Activated naive CD4-positive, alpha-beta T cell treated with anti-CD3 and anti-CD28 coated beads, Interleukin-2, amount 50 U/mL, for 72 hours (primary cell): Measurements from ENCODE around the gene SLC24A4. TPM values are rescaled to one million over a fixed set of nuclear protein-coding genes. Genes with fewer than 3 reads are reported as not detected.

ENCODE experiments used
- ATAC-seq, 2 donors: fragments of 150-1000 bp; cut with Tn5 transposase; 2 replicates each; pipeline ENCODE4 v1.10.0; 2021; ENCODE audit warnings: mild to moderate bottlenecking in 2 of 2, moderate library complexity in 2 of 2
- DNase-seq, 2 donors: peaks; one replicate each; pipeline ENCODE4 v3.0.0; 2021 to 2022; ENCODE audit warnings: low spot score in 2 of 2
- H3K27ac Mint-ChIP-seq, 2 donors: one replicate each; pipeline ENCODE4 v1.8.0; 2022; ENCODE audit warnings: mild to moderate bottlenecking in 2 of 2, mixed read lengths in 2 of 2
- H3K36me3 Mint-ChIP-seq, 2 donors: one replicate each; pipeline ENCODE4 v1.8.0; 2022; ENCODE audit warnings: mixed read lengths in 2 of 2
- H3K9me3 Mint-ChIP-seq, 2 donors: one replicate each; pipeline ENCODE4 v1.8.0; 2022; ENCODE audit warnings: mixed read lengths in 2 of 2
- total RNA-seq, 2 donors: library from RNA; stranded (reverse); gene quantifications; one replicate each; pipeline ENCODE4 v1.2.3, GENCODE V29; 2022

Gene SLC24A4
- total RNA-seq, 2 donors from 2014 or later: not detected

GRCh38 chr14:92407410-92407809 lies 84.4 kb downstream of the SLC24A4 start:
- no peak for DNase-seq
- Mint-ChIP-seq H3K27ac (no peak overlapping the region), H3K9me3 (peaks cover 2 to 14% of the 10 kb centered on the region in 2 donors), H3K36me3 (no peaks in the 10 kb centered on the region)
- no peak for ATAC-seq

DNA sequence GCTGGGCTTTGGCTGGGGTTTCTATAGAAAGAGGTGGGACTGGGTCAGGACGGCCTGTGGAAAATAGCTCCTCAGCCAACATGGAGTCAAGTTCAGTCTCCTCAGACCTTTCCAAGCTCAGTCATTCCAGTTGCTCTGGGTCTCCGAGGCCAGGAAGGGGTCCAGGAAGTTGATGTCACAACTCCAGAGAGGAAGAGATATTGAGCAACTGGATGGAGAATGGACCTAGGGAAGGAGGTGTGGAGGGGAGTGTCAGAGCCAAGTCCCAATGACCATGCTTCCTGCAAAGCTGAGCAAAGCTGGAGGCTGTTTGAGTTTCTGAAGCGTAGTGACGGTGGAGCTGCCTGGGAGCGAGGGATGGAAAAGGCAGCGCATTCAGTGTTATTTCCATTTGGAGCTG lies 86.1 kb downstream of the SLC24A4 start:
- DNase-seq (no peak), ATAC-seq (no peak)
- peaks cover 0 to 13% of the 10 kb centered on the region in 2 donors for H3K9me3 Mint-ChIP-seq
- no peaks in the 10 kb centered on the region for H3K36me3 Mint-ChIP-seq
- H3K27ac Mint-ChIP-seq: no peak overlapping the region

DNA sequence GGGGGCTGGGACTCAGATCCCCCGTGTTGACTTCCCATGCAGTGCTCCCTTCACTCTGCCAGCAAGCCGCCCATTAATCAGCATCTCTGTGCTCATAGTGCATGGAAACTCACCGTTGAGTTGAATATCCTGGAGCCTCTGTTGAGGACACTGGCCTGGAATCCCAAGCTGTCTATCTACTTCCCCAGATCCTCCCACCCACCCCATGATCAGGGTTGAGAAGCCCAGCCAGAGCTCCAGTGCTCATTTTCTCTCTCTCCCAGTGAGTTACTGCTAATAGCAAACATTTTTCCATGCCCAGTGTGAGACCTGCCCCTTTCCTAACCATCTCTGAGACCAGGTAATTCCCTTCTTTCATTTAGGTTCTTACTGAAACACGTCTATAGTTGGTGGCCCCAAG lies 88.2 kb downstream of the SLC24A4 start:
- peaks cover 0 to 9% of the 10 kb centered on the region in 2 donors for H3K9me3 Mint-ChIP-seq
- ATAC-seq: no peak

GRCh38 chr14:92411941-92412340 lies 89.0 kb downstream of the SLC24A4 start:
- no peak for ATAC-seq
- peaks cover 0 to 6% of the 10 kb centered on the region in 2 donors for H3K9me3 Mint-ChIP-seq
- DNase-seq: no peak
- no peaks in the 10 kb centered on the region for H3K36me3 Mint-ChIP-seq
- H3K27ac Mint-ChIP-seq: no peak overlapping the region

More for the DNA sequence above, 88.2 kb downstream of the SLC24A4 start:
- DNase-seq: no peak
- Mint-ChIP-seq H3K27ac (no peak overlapping the region), H3K36me3 (no peaks in the 10 kb centered on the region)

DNA sequence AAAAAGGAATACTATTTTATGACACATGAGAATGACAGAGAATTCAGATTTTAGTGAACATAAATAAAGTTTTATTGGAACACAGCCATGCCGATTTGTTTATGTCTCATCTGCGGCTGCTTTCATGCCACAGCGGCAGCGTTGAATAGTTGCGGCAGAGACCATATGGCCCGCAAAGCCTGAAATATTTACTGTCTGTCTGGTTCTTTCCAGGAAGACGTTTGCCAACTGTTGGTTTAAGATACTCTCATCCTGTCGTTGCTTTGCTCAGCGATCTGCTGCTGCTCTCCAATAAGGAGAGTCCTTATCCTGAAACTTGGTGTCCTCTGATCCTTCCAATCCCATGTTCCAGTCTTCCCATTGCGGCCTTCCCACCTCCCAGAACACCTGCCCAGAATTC lies 89.9 kb downstream of the SLC24A4 start:
- H3K9me3 Mint-ChIP-seq: no peaks in the 10 kb centered on the region
- DNase-seq (no peak), ATAC-seq (no peak)
- H3K36me3 Mint-ChIP-seq: no peaks in the 10 kb centered on the region
- no peak overlapping the region for H3K27ac Mint-ChIP-seq

GRCh38 chr14:92413379-92413778 lies 90.4 kb downstream of the SLC24A4 start:
- Mint-ChIP-seq H3K36me3 (no peaks in the 10 kb centered on the region), H3K9me3 (no peaks in the 10 kb centered on the region), H3K27ac (no peak overlapping the region)
- ATAC-seq (no peak), DNase-seq (no peak)

GRCh38 chr14:92414690-92415445 lies 91.9 kb downstream of the SLC24A4 start:
- no peak for ATAC-seq
- H3K9me3 Mint-ChIP-seq: no peaks in the 10 kb centered on the region
- peaks cover 0 to 7% of the 10 kb centered on the region in 2 donors for H3K36me3 Mint-ChIP-seq
- no peak for DNase-seq
- no peak overlapping the region for H3K27ac Mint-ChIP-seq

- Mint-ChIP-seq H3K36me3 (peaks cover 0 to 7% of the 10 kb centered on the region in 2 donors), H3K9me3 (no peaks in the 10 kb centered on the region), H3K27ac (no peak overlapping the region)
- DNase-seq (no peak), ATAC-seq (no peak)
These were observed 93.0 kb downstream of the SLC24A4 start for GRCh38 chr14:92415969-92416368.

- Mint-ChIP-seq H3K27ac (no peak overlapping the region), H3K36me3 (peaks cover 0 to 7% of the 10 kb centered on the region in 2 donors), H3K9me3 (no peaks in the 10 kb centered on the region)
- DNase-seq (no peak), ATAC-seq (no peak)
These were observed 93.6 kb downstream of the SLC24A4 start for GRCh38 chr14:92416544-92416943.

DNA sequence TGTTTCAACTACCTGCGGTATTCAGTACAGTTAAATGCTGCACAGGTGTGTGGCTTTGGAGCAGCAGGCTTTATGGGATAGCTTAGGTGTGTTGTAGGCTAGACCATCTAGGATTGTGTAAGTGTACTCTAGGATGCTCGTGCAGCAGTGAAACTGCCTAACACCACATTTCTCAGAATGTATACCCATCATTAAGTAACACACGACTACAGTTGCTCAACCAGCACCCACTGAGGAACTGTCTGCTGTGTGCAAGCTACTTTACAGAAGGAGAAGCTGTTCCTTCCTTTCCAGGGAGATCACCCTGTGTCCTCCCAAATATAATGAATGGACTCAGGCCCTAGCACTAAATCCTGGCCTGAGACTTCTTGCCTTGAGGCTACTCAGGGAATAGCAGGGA lies 94.8 kb downstream of the SLC24A4 start:
- Mint-ChIP-seq H3K27ac (no peak overlapping the region), H3K36me3 (peaks cover 0 to 7% of the 10 kb centered on the region in 2 donors), H3K9me3 (no peaks in the 10 kb centered on the region)
- DNase-seq: no peak
- no peak for ATAC-seq

- ATAC-seq: no peak
- no peak for DNase-seq
- Mint-ChIP-seq H3K27ac (no peak overlapping the region), H3K36me3 (peaks cover 0 to 7% of the 10 kb centered on the region in 2 donors), H3K9me3 (no peaks in the 10 kb centered on the region)
These were observed 98.8 kb downstream of the SLC24A4 start for GRCh38 chr14:92421751-92422150.

- DNase-seq (no peak), ATAC-seq (no peak)
- Mint-ChIP-seq H3K9me3 (no peaks in the 10 kb centered on the region), H3K36me3 (no peaks in the 10 kb centered on the region), H3K27ac (no peak overlapping the region)
These were observed 102.1 kb downstream of the SLC24A4 start for GRCh38 chr14:92425101-92425500.

- H3K27ac Mint-ChIP-seq: no peak overlapping the region
- no peaks in the 10 kb centered on the region for H3K36me3 Mint-ChIP-seq
- H3K9me3 Mint-ChIP-seq: no peaks in the 10 kb centered on the region
- DNase-seq (no peak), ATAC-seq (no peak)
These were observed 103.3 kb downstream of the SLC24A4 start for GRCh38 chr14:92426237-92426636.

DNA sequence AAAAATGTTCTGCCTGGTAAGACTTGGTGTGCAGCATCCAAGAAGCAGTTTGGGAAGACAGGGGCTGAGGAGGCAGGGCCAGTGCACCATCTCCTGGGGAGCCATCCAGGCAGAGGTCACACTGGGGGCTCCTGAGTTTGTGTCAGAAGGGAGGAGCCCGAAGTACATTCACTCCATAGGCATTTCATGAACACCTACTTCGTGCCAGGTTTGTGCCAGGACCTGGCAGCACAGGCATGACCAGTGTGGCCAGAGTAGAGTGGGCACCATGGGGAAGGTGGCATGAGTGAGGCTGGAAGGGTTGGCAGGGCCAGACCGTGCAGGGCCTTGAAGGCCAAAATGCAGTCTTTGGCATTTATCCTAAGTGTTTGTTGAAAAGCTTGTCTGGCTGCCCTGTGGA lies 104.1 kb downstream of the SLC24A4 start:
- DNase-seq: no peak
- ATAC-seq: no peak
- no peaks in the 10 kb centered on the region for H3K36me3 Mint-ChIP-seq
- no peaks in the 10 kb centered on the region for H3K9me3 Mint-ChIP-seq
- H3K27ac Mint-ChIP-seq: no peak overlapping the region

DNA sequence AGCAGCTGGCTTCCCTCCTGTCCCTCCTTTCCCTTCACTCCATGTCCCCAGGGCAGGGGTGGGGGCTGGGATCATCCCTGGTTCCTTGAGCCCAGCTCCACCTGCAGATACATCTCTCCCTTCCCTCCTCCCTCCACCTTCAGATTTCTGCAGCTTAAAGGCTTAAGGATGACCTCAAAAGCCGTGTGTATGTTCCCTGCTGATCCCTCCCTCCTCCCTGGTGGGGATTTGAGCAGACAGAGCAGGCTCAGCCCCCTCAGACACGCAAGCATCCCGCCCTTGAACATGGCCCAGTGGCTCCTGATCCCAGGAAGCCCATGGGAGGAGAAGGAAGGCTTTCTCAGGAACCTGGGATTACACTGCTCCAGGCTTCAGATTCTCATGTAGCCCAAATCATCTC lies 107.7 kb downstream of the SLC24A4 start:
- Mint-ChIP-seq H3K36me3 (no peaks in the 10 kb centered on the region), H3K9me3 (no peaks in the 10 kb centered on the region), H3K27ac (no peak overlapping the region)
- DNase-seq (no peak), ATAC-seq (no peak)

DNA sequence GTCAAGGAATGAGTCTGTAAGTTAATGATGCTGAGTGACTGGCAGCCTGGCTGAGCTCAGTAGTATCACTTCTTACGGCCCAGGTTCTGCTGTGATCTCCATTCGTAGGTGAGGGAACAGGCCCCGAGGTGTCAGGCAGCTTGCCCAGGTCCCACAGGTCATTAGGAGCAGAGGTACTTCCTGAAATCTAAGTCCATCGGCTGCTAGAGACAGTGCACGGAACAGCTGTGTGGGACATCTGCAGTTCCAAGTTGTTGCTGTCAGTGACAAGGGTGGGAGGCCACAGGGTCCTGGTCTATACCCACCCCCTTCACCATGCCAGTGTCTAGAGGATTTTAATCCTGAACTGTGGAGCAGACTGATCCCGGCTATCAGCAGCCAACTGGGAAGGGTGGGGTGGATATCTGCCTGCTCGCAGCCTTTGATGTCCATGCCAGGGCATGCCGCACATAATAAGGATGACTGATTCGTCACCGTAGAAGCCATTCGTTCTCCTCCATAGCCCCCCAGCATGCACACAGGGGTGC lies 108.3 kb downstream of the SLC24A4 start:
- no peak for DNase-seq
- Mint-ChIP-seq H3K27ac (no peak overlapping the region), H3K9me3 (no peaks in the 10 kb centered on the region), H3K36me3 (no peaks in the 10 kb centered on the region)
- ATAC-seq: no peak

DNA sequence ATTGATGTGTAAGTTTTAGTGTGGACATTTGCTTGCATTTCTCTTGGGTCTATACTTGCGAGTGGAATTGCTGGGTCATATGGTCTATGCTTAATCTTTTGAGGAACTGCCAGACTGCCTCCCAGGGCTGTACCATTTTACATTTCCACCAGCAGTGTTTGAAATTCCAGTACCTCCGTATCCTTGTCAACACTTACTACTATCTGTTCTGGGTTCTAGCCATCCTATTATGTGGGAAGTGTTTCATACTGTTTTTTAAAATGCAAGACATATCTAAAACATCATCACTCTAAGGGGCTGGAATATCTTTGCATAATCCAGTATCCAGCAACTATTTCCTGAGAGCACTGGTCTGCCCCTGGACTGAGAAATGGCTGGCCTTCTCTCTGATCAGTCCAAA lies 110.4 kb downstream of the SLC24A4 start:
- DNase-seq (no peak), ATAC-seq (no peak)
- Mint-ChIP-seq H3K27ac (no peak overlapping the region), H3K36me3 (no peaks in the 10 kb centered on the region), H3K9me3 (no peaks in the 10 kb centered on the region)

- no peaks in the 10 kb centered on the region for H3K9me3 Mint-ChIP-seq
- no peaks in the 10 kb centered on the region for H3K36me3 Mint-ChIP-seq
- DNase-seq (no peak), ATAC-seq (no peak)
- H3K27ac Mint-ChIP-seq: no peak overlapping the region
These were observed 112.2 kb downstream of the SLC24A4 start for GRCh38 chr14:92435154-92435553.
